DMS114 treated with DMSO at 0.1 percent for 48 hours (cell line): ENCODE measurements around the gene MAMDC4.
"Not testable (repeated sequence)": the region's sequence is repeated elsewhere in the genome, so short reads cannot be mapped to it uniquely, and the experiment has no call there.

ENCODE experiments used
- DNase-seq: peaks from one replicate; lab custom pipeline; 2025; ENCODE audit not compliant: unreplicated experiment; lab: John Stamatoyannopoulos, UW

The MAMDC4 gene

GRCh38 chr9:136824496-136825225 is 27.5 kb upstream of the MAMDC4 start:
- DNase-seq, result no peak

- no peak for DNase-seq
Observed at GRCh38 chr9:136825295-136826187, 26.6 kb upstream of the MAMDC4 start.

GRCh38 chr9:136826188-136826541 is 26.0 kb upstream of the MAMDC4 start:
- DNase-seq, result no peak

GRCh38 chr9:136826703-136827582 is 25.2 kb upstream of the MAMDC4 start:
- DNase-seq, result no peak

- no peak for DNase-seq
Observed at GRCh38 chr9:136827794-136828473, 24.2 kb upstream of the MAMDC4 start.

- no peak for DNase-seq
Observed at GRCh38 chr9:136828474-136829140, 23.5 kb upstream of the MAMDC4 start.

GRCh38 chr9:136829412-136829811 is 22.7 kb upstream of the MAMDC4 start:
- no peak for DNase-seq

GRCh38 chr9:136829981-136830885 is 21.9 kb upstream of the MAMDC4 start:
- DNase-seq, result no peak

GRCh38 chr9:136831002-136831719 is 21.0 kb upstream of the MAMDC4 start:
- no peak for DNase-seq

- DNase-seq, result no peak
Observed at GRCh38 chr9:136831720-136832104, 20.4 kb upstream of the MAMDC4 start.

GRCh38 chr9:136832581-136832980 is 19.6 kb upstream of the MAMDC4 start:
- no peak for DNase-seq

GRCh38 chr9:136833381-136834048 is 18.6 kb upstream of the MAMDC4 start:
- not testable (repeated sequence) for DNase-seq

- no peak for DNase-seq
Observed at GRCh38 chr9:136835162-136835931, 16.8 kb upstream of the MAMDC4 start.

GRCh38 chr9:136835932-136836904 is 15.9 kb upstream of the MAMDC4 start:
- no peak for DNase-seq

GRCh38 chr9:136837146-136837855 is 14.8 kb upstream of the MAMDC4 start:
- DNase-seq, result no peak
